ENCODE measurements around the gene UNKL.

DNA sequence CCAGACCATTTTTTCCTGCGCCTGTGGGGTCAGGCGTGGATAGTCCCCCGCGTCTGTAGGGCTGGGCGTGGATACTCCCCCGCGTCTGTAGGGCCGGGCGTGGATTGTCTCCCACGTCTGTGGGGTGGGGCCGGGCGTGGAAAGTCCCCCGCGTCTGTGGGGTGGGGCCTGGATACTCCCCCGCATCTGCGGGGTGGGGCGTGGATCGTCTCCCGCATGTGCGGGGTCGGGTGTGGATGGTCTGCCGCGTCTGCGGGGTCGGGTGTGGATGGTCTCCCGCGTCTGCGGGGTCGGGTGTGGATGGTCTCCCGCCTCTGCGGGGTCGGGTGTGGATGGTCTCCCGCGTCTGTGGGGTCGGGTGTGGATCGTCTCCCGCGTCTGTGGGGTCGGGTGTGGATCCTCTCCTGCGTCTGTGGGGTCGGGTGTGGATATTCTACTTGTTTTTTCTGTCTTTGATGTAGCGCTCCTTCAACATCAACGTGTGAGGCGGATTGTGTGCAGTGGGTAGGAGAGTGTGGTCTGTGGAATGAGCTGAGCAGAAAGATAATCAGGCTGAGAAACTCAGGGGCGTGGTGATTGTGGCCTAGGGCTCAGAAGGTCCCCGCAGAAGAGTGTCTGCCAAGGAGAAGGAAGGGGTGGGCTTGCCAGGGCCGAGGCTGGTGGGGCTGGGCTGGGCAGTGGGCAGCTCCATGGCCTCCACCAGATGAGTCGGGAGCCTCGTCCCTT, 59.5 kb downstream of the UNKL start:
- TF ChIP-seq ZNF121 (tag by site-specific recombination; IDR thresholded peaks at IDR 0.05) = no peak
- TF ChIP-seq ZNF510 (tag by site-specific recombination; IDR thresholded peaks at IDR 0.05; ENCODE audit: insufficient replicate concordance) = no peak
- TF ChIP-seq ZNF561 (tag by site-specific recombination; IDR thresholded peaks at IDR 0.05; ENCODE audit: borderline replicate concordance) = no peak
- TF ChIP-seq, protein P1, sequence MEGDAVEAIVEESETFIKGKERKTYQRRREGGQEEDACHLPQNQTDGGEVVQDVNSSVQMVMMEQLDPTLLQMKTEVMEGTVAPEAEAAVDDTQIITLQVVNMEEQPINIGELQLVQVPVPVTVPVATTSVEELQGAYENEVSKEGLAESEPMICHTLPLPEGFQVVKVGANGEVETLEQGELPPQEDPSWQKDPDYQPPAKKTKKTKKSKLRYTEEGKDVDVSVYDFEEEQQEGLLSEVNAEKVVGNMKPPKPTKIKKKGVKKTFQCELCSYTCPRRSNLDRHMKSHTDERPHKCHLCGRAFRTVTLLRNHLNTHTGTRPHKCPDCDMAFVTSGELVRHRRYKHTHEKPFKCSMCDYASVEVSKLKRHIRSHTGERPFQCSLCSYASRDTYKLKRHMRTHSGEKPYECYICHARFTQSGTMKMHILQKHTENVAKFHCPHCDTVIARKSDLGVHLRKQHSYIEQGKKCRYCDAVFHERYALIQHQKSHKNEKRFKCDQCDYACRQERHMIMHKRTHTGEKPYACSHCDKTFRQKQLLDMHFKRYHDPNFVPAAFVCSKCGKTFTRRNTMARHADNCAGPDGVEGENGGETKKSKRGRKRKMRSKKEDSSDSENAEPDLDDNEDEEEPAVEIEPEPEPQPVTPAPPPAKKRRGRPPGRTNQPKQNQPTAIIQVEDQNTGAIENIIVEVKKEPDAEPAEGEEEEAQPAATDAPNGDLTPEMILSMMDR (tag by site-specific recombination; IDR thresholded peaks at IDR 0.05) = no peak
- no peak for TF ChIP-seq SETDB1 (IDR thresholded peaks at IDR 0.05; ENCODE audit: insufficient read length, low read length)
- TF ChIP-seq MYNN (tag by site-specific recombination; IDR thresholded peaks at IDR 0.05; ENCODE audit: borderline replicate concordance) = no peak
- TF ChIP-seq ZNF785 (tag by site-specific recombination; IDR thresholded peaks at IDR 0.05) = no peak
- TF ChIP-seq ZNF404 (tag by site-specific recombination; IDR thresholded peaks at IDR 0.05) = no peak
- TF ChIP-seq ZNF843 (tag by site-specific recombination; IDR thresholded peaks at IDR 0.05) = no peak
- TF ChIP-seq ZNF354C (tag by site-specific recombination; IDR thresholded peaks at IDR 0.05; ENCODE audit: borderline replicate concordance, low read depth) = no peak
- TF ChIP-seq ZNF175 (tag by site-specific recombination; IDR thresholded peaks at IDR 0.05) = no peak
- no peak for TF ChIP-seq ZEB2 (tag by site-specific recombination; IDR thresholded peaks at IDR 0.05)
- no peak for TF ChIP-seq ZNF530 (tag by site-specific recombination; IDR thresholded peaks at IDR 0.05; ENCODE audit: low read depth)
